NCI-H1105 treated with DMSO at 0.1 percent for 48 hours (cell line): ENCODE results near the gene PIK3CB.
A peak's percentile ranks its signal among the peaks of the same experiment; 100 is the strongest.
"Not testable (repeated sequence)": the region's sequence is repeated elsewhere in the genome, so short reads cannot be mapped to it uniquely, and the experiment has no call there.

Source experiments
- DNase-seq: peaks from one replicate; lab custom pipeline; 2025; lab: John Stamatoyannopoulos, UW

PIK3CB gene

DNA sequence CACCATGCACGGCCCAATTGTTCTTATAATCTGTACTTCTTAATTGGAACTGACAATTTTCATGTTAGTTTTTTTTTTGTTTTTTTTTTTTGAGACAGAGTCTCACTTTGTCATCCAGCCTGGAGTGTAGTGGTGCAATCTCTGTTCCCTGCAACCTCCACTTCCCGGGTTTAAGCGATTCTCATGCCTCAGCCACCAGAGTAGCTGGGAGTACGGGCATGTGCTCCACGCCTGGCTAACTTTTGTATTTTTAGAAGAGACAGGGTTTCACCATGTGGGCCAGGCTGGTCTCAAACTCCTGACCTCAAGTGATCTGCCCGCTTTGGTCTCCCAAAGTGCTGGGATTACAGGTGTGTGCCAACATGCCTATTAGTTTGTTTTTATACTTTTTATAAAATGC is 153.8 kb downstream of the PIK3CB start:
- DNase-seq: not testable (repeated sequence)

DNA sequence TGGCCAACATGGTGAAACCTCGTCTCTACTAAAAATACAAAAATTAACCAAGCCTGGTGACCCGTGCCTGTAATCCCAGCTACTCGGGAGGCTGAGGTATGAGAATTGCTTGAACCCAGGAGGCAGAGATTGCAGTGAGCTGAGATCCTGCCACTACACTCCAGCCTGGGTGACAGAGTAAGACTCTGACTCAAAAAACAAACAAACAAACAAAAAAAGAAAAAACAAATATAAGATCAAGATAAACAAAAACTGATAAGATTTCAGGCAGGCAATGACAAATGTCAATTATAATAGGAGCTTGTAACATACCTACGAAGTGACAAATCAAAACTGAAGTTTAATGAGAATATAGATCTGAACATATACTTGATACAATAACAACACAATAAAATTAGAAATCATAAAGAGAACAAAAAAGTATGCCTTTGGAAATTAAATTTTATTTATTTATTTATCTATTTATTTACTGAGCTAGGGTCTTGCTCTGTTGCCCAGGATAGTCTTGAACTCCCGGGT is 155.8 kb downstream of the PIK3CB start:
- DNase-seq: no peak

DNA sequence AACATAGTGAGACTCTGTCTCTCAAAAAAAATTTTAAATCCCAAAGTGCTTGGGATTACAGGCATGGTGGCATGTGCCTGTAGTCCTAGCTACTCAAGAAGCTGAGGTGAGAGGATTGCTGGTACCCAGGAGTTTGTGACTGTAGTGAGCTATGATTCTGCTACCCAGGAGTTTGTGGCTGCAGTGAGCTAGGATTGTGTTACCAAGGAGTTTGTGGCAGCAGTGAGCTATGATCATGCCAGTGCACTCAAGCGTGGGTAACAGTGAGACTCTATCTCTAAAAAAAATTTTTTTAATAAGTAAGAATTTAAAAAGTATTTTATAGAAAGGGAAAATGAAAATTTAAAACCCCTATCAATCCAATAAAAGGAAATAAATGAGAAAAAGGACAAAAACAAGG is 156.6 kb downstream of the PIK3CB start:
- no peak for DNase-seq

DNA sequence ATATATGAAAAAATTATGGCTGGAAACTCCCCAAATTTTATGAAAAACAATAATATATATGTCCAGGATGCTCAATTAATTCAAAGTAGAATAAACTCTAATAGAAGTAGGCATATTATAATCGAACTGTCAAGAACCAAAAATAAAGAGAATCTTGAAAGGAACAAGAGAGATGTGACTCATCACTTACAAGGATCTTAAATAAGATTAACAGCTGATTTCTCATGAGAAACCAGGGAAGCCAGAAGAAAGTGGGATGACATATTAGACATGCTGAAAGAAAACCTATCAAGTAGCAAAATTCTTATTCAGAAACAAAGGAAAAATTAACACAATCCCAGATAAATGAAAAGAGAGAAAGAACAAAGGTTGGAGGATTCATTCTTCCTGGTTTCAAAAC is 159.3 kb downstream of the PIK3CB start:
- DNase-seq: no peak

DNA sequence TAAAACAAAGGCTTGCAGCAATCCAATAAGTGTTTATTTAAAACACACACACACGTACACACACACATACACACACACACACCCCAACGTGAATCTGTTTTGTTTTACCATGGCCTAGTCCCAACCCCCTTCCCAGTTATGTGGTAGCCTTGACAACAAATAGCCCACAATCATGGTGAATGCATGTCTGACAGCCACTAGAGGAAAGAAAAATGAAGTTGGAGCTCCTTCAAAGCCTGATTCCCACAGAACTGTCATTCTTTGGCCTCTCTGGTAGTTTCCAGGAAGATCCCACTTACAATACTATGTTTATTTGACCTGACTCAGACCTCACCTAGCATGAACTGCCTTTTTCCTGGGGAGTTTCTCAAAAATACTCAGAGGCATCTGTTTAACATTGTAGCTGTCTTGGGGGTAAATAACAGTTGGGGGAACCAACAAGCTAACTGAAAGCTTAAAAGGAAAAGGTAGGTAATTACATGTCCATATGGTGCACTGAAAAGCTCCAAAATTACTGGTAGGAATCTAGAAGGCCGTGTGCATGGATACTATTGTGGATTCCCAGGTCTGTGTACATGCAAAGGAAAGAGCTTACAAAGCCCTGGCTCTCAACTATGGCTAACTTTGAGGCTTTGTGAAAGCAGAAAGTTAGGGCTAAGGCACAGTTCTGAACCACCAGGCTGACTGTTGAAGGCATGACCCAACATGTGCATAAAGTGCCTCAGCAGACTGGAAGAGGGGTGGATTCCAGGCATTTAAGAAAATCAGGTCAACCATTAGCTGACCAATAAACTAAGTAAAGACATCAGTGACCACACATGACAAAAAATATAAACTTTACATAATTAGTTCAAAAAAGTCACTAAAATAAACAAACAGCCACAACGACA is 160.8 kb downstream of the PIK3CB start:
- DNase-seq: no peak

DNA sequence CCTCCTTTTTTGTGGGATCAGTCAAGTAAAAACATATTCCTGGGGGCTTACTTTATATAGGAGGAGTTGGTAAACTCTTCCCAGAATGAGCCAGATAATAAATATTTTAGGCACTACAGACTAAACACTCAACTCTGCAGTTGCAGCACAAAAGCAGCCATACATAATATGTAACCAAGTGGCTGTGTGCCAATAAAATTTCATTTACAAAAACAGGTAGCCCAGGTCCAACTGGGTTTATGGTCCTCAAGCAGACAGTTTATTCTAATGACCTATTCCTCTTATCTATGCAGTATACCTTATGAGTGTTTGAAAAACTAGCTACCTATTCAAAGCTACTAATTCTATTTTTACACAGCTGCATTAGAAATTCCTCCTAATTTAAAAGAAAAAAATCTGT is 164.3 kb downstream of the PIK3CB start:
- peak; percentile 82 for DNase-seq

DNA sequence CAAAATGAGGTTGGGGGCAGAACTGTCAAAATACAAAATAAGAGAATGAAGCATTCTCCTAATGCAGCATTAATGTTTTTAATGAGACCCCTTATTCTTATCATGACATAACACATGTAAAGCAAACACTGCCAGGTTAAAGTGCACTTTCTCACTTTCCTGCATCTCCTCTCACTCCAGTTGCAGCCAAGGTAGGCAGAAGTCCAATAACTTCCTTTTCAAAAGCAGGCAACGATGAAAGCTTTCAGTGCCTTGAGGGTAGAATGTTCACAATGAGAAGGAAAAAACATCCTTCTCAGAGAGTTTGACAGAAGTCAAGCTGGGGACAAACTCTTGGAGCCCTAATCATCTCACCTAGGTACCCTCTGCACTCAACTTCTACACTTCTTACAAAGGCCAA is 166.6 kb downstream of the PIK3CB start:
- no peak for DNase-seq

DNA sequence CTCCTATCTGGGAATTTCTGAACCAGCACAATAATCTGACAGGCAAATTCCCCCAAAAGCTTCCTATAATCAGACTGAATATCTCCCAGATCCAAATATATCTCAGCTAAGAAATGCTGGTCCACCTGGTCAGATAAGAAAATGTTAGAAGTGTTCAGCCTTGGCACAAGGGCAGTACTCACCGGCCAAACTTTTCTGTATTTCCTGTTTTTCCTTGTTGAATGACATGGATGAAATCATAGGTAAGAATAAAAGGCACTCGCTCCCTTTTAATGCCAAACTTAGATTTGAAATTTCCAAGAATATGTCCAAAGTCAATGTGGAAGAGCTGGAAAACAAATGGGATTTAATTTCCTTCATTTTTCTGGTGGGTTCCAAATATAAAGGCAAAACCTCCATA is 177.2 kb downstream of the PIK3CB start:
- DNase-seq: no peak

DNA sequence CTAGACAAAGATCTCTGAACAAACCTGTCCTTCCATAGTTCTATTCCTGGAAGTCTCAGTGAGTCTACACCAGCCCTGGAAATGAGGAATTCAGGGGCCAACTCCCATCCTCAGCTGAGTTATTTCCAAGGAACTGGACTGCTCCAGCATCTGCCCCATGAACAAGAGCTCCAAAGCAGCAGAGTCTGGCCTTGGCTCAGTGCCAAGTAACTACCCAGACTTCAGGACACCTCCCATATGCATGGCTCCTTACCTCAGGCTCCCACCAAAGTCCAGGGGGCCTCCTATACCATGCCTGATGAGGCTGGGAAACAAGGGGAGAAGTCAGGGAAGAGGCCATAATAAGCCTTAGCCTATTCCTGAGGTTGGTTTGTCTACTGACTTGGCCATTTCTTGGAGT is 181.2 kb downstream of the PIK3CB start:
- no peak for DNase-seq

DNA sequence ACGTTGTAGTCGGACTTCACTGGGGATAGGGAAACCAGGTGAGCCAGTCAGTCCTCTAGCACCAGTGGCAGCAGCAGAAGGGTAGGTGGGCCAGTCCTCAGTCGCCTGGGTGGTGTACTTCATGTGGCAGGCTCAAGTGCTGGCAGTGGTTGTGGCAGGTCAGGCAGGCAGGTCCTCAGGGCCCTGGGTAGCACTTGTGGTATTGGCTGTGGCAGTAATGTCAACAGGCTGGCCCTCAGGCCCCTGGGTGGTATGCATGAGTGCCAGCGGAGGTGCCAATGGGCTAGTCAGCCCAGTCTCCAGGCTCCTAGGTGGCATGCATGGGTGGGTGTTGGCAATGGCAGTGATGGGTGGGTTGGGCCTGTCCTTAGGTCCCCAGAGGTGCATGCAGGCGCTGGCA is 185.6 kb downstream of the PIK3CB start:
- no peak for DNase-seq

DNA sequence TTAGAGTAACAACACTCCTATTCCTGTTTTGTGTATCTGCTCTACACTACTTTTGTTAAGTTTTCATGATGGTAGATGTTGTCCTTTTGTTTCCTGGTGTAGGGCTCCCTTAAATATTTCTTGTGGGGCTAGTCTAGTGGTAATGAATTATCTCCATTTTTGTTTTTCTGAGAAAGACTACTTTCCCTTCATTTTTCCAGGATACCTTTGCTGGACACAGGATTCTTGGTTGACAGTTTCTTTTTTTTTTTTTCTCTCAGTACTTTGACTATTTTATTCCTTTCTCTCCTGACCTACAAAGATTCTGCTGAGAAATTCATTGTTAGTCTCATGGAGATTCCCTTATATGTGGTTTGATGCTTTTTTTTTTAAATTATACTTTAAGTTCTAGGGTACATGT is 188.2 kb downstream of the PIK3CB start:
- DNase-seq: no peak

DNA sequence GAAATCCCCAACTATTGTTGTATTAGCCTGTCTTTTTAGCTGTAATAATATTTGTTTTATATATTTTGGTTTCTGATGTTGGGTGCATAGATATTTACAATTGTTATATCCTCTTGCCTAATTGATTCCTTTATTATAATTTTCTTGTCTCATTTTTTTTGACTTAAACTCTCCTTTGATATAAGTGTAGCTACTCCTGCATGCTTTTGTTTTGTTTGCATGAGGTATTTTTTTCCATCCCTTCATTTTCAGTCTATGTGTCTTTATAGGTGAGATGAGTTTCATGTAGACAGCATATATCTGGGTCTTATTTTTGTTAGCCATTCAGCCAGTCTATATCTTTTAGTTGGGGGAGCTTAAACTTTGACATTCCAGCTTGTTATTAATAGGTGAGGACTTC is 188.7 kb downstream of the PIK3CB start:
- DNase-seq: no peak

DNA sequence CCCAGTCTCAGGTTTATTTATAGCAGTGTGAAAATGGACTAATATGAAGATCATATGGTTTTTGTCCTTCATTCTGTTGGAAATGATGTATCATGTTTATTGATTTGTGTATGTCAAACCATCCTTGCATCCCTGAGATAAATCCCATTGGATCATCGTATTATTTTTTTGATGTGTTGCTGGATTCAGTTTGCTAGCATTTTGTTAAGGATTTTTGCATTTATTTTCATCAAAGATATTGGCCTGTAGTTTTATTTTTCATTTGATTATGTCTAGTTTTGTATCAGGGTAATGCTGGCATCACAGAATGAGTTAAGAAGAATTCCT is 191.8 kb downstream of the PIK3CB start:
- no peak for DNase-seq

DNA sequence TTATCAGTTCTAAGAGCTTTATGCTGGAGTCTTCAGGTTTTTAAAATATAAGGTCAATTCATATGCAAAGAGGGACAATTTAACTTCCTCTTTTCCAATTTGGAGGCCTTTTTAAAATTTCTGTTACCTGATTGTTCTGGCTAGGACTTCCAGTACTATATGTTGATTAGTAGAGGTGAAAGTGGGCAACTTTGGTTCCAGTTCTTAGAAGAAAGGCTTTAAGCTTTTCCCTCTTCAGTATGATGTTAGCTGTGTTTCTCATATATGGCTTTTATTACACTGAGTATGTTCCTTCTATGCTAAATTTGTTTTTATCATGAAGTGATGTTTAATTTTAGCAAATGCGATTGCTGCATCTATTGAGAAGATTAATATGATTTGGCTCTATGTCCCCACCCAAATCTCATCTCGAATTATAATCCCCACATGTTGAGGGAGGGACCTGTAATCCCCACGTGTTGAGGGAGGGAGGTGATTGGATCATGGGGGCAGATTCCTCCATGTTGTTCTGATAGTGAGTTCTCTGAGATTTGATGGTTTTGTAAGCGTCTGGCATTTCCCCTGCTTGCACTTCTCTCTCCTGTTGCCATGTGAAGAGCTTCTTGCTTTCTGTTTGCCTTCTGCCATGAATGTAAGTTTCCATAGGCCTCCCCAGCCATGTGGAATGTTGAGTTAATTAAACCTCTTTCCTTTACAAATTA is 192.4 kb downstream of the PIK3CB start:
- no peak for DNase-seq

DNA sequence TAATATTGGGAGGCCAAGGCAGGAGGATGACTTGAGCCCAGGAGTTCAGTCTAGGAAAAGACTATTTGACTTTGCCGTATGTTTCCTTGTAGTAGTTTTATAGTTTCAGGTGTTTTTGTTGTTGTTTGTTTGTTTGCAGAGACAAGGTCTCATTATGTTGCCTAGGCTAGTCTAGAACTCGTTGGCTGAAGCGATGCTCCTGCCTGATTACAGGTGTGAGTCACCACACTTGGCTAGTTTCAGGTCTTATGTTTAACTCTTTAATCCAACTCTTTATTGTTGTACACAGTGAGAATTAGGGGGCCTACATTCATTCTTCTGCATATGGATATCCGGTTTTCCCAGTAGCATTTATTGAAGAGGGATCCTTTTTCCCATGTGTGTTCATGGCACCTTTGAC is 194.2 kb downstream of the PIK3CB start:
- DNase-seq: no peak

DNA sequence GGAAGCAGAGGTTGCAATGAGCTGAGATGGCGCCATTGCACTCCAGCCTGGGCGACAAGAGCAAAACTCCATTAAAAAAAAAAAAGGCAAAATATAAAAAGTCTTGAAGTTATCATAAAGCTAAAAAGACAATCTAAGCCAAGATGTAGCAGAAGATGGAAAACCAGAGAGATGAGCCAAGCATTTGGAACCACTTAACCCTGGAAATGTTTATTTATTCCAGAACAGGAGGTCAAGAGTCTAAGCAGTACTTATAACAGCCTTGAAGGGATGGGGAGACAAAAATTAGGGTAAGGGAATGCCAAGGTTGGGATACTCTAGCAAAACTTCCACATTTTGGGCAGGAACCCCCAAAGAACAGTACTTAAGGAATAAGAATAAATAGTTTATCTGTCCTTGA is 196.1 kb downstream of the PIK3CB start:
- no peak for DNase-seq

DNA sequence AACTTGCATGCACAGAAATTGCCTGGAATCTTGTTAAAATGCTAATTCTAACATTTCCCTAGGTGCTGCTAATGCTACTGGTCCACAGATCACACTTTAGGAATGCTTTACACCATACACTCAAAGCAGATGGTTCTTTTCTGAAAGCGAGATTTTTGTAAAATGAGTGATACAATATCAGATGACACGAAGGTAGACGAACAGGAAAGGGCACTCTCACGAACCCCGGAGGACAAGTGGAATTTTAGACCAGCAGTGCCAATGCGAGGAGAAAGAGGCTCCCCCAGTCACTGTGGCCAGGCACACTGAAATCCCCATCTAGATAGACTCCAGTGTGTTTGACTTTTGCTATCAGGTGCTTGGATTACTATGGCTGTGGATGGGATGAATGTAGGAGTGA is 205.2 kb downstream of the PIK3CB start:
- DNase-seq: no peak

DNA sequence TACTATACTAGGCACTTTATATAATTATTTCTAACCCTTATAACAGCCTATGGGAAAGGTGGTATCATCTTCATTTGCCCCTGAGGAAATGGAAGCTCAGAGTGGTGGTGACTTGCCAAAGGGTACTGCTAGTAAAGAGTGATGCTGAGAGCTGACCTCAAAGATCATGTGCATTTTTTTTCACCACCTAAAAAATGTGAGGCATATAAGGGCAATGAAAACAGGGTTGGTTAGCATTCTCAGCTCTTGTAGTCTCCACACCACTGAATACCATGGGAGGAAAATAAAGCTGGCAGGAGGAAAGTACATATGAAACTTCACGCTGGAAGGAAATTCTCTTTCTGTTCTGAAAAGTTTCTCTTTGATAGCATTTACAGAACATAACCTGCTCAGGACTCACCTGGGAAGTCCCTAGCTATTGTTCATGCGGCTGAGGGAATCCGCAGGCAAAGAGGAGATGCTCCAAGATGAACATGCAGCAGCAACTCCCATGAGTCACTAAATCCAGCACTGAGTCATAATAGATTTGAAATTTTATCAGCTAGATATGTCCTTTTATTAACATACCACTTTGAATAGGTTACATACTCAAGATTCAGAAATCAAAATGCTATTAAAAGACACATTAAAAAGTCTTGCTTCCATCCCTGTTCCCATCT is 208.9 kb downstream of the PIK3CB start:
- no peak for DNase-seq

DNA sequence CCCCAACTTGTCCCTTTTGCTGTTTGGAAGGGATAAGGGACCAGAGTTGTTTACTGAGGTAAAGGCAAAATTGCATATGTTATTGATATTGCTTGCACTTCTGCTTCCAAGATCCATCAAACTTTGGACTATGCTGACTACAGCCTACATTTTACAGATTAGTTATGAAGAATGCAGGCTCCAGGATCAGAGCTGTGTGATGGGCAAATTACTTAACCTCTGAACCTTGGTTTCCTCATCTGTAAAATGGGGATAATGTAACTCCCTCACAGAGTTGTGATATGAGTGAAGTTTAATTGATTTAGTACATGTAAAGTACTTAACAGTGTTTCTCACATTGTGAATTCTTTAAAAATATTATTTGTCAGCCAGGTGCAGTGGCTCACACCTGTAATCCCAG is 210.2 kb downstream of the PIK3CB start:
- no peak for DNase-seq

DNA sequence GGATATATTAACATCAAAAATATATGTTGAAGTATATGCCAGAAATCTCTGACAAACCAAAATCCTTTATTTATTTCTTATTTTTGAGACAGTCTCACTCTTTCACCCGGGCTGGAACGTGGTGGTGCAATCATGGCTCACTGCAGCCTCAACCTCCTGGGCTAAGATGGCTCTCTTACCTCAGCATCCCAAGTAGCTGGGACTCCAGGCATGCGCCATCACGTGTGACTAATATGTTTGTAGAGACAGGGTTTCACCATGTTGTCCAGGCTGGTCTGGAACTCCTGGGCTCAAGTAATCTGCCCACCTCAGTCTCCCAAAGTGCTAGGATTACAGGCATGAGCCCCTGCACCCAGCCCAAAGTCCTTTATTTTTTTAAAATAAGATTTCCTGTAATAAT is 214.3 kb downstream of the PIK3CB start:
- no peak for DNase-seq

DNA sequence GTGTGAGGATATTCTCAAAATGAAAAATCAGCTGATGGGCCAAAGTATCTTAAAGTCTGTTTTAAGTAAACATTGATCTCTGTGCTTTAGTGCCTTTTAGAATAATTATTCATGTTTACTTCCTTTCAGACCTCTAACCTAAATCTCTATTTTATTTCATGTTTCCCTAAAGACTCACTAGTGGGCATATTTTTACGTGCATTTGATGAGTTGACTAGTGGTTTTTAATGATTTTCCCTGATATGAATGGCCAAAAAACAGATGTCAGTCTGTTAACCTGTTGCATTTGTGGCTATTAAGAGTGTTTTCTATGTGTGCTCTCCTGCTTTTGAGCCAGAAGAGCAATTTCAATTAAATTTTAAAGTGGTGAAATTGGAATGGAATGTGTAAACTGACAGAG is 219.3 kb downstream of the PIK3CB start:
- DNase-seq: no peak

DNA sequence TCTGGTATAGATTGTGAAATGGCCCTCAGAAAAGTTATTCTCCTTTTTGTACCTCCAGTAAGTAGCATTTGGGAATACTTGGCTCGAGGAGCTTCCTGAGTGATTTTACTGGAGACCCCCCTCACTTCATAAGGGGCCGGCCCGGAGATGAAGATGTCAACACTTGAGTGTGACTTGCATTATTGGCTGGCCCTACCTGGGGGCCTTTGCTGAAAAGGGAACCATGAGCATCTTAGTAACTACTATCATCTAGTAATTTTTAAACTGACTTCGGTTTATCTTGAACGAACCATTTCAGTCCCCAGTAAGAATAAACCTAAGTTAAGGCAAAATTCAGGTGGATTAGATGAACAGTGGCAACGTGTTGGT is 224.8 kb downstream of the PIK3CB start:
- DNase-seq: no peak
